ENCODE results near the gene PRKCSH. TPM values are rescaled to one million over a fixed set of nuclear protein-coding genes. Genes with fewer than 3 reads are reported as not detected.
A peak's percentile ranks its signal among the peaks of the same experiment; 100 is the strongest.

Gene PRKCSH
- total RNA-seq, 1 donor from 2014 or later, result 403 TPM

DNA sequence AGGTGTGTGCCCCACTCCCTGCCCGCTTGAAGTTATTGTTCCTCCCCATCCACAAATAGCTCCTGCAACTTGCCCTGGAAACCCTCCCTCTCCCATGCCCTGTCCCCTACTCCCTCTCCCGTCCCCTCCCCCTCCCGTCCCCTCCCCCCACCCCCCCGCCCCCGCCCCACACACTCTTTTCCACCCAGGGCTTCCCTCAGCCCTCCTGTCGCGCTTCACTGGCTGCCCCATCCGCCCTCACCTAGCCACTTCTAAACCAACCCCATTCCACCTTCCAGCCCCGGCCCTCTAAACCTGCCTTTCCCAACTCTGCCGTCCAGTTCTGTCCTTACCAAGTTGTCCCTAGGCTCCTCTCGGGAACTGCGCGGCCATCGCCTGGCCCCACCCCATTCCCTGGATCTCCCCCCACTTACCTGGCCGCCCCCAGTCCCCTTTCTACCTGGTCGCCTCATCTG lies 17.3 kb upstream of the PRKCSH start:
- Mint-ChIP-seq H3K27ac (peak overlapping the region; percentile 51), H3K27me3 (peaks cover 59% of the 10 kb centered on the region)
- TF ChIP-seq CTCF (conservative IDR thresholded peaks at IDR 0.05), result no peak

GRCh38 chr19:11418549-11419506 lies 16.6 kb upstream of the PRKCSH start, which contains the start of gene RGL3:
Gene RGL3 (minus strand): TSS chr19:11419314. CDS start chr19:11419278, 36 bp downstream.
- TF ChIP-seq CTCF (conservative IDR thresholded peaks at IDR 0.05), result no peak
- no peak for DNase-seq (ENCODE audit: extremely low spot score, unreplicated experiment)
- no peaks in the 10 kb centered on the region for H3K36me3 Mint-ChIP-seq
- H3K27ac Mint-ChIP-seq, result peak within 1 kb of the TSS; percentile 70
- peaks cover 7% of the 10 kb centered on the region for H3K4me1 Mint-ChIP-seq (ENCODE audit: unreplicated experiment)
- H3K27me3 Mint-ChIP-seq, result peaks cover 66% of the 10 kb centered on the region
- H3K9me3 Mint-ChIP-seq, result no peaks in the 10 kb centered on the region
- H3K4me3 Mint-ChIP-seq, result peak within 1 kb of the TSS; percentile 85

More for the DNA sequence above, 17.3 kb upstream of the PRKCSH start:
- DNase-seq (ENCODE audit: extremely low spot score, unreplicated experiment), result no peak
- Mint-ChIP-seq H3K4me3 (peak overlapping the region; percentile 85), H3K9me3 (no peaks in the 10 kb centered on the region), H3K4me1 (ENCODE audit: unreplicated experiment) (peaks cover 7% of the 10 kb centered on the region), H3K36me3 (no peaks in the 10 kb centered on the region)

GRCh38 chr19:11420429-11421370 lies 14.7 kb upstream of the PRKCSH start:
- Mint-ChIP-seq H3K9me3 (no peaks in the 10 kb centered on the region), H3K36me3 (no peaks in the 10 kb centered on the region), H3K27me3 (peaks cover 63% of the 10 kb centered on the region), H3K4me3 (peak overlapping the region; percentile 79), H3K27ac (peak overlapping the region; percentile 70), H3K4me1 (ENCODE audit: unreplicated experiment) (peaks cover 4% of the 10 kb centered on the region)
- TF ChIP-seq CTCF (conservative IDR thresholded peaks at IDR 0.05), result no peak
- no peak for DNase-seq (ENCODE audit: extremely low spot score, unreplicated experiment)

DNA sequence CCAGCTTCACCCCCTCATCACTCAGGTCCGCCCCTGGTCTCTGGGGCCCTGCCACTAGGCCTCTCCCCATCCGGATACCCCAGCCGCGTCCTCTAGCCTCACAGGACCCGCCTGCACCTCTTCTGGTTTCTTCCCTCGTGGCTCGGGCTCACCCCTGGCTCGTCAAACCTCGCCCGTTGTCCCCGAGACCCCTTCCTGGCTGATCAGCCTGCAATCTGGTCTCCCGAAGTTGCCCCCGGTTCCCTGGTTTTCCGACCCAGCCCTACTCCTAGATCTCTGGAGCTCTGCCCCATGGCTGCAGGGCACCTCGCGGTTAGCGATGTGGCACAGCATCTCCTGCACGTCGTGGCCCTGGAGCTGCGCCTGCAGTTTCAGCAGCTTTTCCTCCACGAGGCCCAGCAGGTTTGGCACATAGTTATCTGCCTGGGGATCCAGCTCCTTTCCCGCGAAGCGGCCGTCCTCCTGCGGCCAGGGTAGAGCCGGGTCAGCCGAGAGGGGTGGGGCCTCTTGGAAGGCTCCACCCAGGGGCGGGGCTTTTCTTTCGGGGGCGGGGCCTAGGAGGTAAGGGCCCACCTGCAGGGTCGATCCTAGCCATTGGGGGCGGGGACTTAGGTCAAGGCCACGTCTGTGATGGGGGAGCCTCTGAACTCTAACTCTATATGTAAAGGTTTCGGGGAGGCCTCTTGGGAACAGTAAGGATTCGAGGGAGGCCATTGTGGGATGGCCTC lies 13.9 kb upstream of the PRKCSH start:
- DNase-seq (ENCODE audit: extremely low spot score, unreplicated experiment), result no peak
- peak overlapping the region; percentile 81 for H3K27ac Mint-ChIP-seq
- no peak for TF ChIP-seq CTCF (conservative IDR thresholded peaks at IDR 0.05)
- H3K9me3 Mint-ChIP-seq, result no peaks in the 10 kb centered on the region
- peak overlapping the region; percentile 79 for H3K4me3 Mint-ChIP-seq
- no peaks in the 10 kb centered on the region for H3K36me3 Mint-ChIP-seq
- H3K27me3 Mint-ChIP-seq, result peaks cover 59% of the 10 kb centered on the region
- peaks cover 4% of the 10 kb centered on the region for H3K4me1 Mint-ChIP-seq (ENCODE audit: unreplicated experiment)
